Sigmoid colon (tissue), 7 donors: ENCODE measurements around the gene CELA2B. TPM values are rescaled to one million over a fixed set of nuclear protein-coding genes. Genes with fewer than 3 reads are reported as not detected.

Source experiments
- DNase-seq: peaks from one replicate; pipeline ENCODE4 v3.0.0-alpha.2; 2019
- H3K27ac ChIP-seq, 4 donors: fragments of 200-600 bp; sonication (generic); one replicate each; pipeline ENCODE4 v1.5.1; 2016 to 2019; ENCODE audit warnings: mild to moderate bottlenecking in 1 of 4
- H3K27me3 ChIP-seq, 3 donors: fragments of 200-600 bp; sonication (generic); one replicate each; pipeline ENCODE4 v1.5.1; 2019; ENCODE audit warnings: mild to moderate bottlenecking in 1 of 3
- H3K36me3 ChIP-seq, 4 donors: fragments of 200-600 bp; sonication (generic); one replicate each; pipeline ENCODE4 v1.5.1; 2016 to 2019
- H3K4me1 ChIP-seq, 4 donors: fragments of 200-600 bp; sonication (generic); one replicate each; pipeline ENCODE4 v1.5.1; 2017 to 2019
- H3K4me3 ChIP-seq, 4 donors: fragments of 200-600 bp; sonication (generic); one replicate each; pipeline ENCODE4 v1.5.1; 2017 to 2019; ENCODE audit warnings: mild to moderate bottlenecking in 2 of 4, moderate library complexity in 1 of 4
- H3K9me3 ChIP-seq, 4 donors: fragments of 200-600 bp in 3 of 4; sonication (generic) in 3 of 4; one replicate each; pipeline versions ENCODE4 v1.5.1 to v1.6.1; 2013 to 2019
- CTCF ChIP-seq, 4 experiments: fragments of 450-650 bp in 3 of 4; fragments of 200-600 bp in 1 of 4; IDR thresholded peaks; one replicate each; pipeline ENCODE4 v1.5.1; 2016 to 2019; ENCODE audit warnings: antibody characterized with exemption in 4 of 4, mild to moderate bottlenecking in 3 of 4, moderate library complexity in 2 of 4
- EP300 ChIP-seq, 4 donors: sonication (generic); formaldehyde crosslinking; IDR thresholded peaks; one replicate each; pipeline ENCODE4 v1.6.1; 2017; ENCODE audit warnings: antibody characterized with exemption in 4 of 4
- POLR2A ChIP-seq, 2 donors: fragments of 450-650 bp; IDR thresholded peaks; one replicate each; pipeline ENCODE4 v1.6.1; 2016; ENCODE audit warnings: antibody characterized with exemption in 2 of 2, mild to moderate bottlenecking in 2 of 2, moderate library complexity in 2 of 2
- POLR2AphosphoS5 ChIP-seq, 4 donors: sonication (generic); formaldehyde crosslinking; IDR thresholded peaks; one replicate each; pipeline ENCODE4 v1.6.1; 2017; ENCODE audit warnings: antibody characterized with exemption in 4 of 4
- WGBS, 2 donors: extraction: QIAGEN DNeasy Blood & Tissue Kit; methylation state at CpG; one replicate each; pipeline ENCODE4 v1.1.7; 2013; 5-methylcytosine and 5-hydroxymethylcytosine counted together
- intact Hi-C: fragments of 100-400 bp; cut with DNase I; formaldehyde crosslinking; loops from one replicate; pipeline ENCODE4 v1.15.1; 2023
- polyA plus RNA-seq, 3 donors: library from polyadenylated mRNA; stranded (reverse); fragments of 200-250 nt; gene quantifications; one replicate each; pipeline ENCODE4 v1.2.3, GENCODE V29; 2013
- total RNA-seq, 4 donors: library from RNA; depleted of rRNA; stranded (reverse); fragments of >200 nt; gene quantifications; one replicate each; pipeline ENCODE4 v1.1.0, GENCODE V29; 2016
- donor health status: healthy with polysubstance abuse.
- donor health status: Bipolar disorder and iron deficiency.
- donor health status: healthy.

The CELA2B gene
- total and polyA plus RNA-seq, 7 donors = not detected

- TF ChIP-seq CTCF (IDR thresholded peaks at IDR 0.05) = no peak
- no peak for TF ChIP-seq EP300 (IDR thresholded peaks at IDR 0.05)
- no peak for TF ChIP-seq POLR2A (IDR thresholded peaks at IDR 0.05)
- TF ChIP-seq POLR2AphosphoS5 (IDR thresholded peaks at IDR 0.05) = no peak
- Histone ChIP-seq H3K27me3 (no peaks in the 10 kb centered on the region), H3K4me1 (peaks cover 0 to 41% (median 32%) of the 10 kb centered on the region in 4 donors), H3K27ac (peak overlapping the region; percentile 97 to 100 (median 98)), H3K36me3 (no peaks in the 10 kb centered on the region), H3K4me3 (peak overlapping the region; percentile 61 to 93 (median 77)), H3K9me3 (no peaks in the 10 kb centered on the region)
- intact Hi-C loops = loop anchor here (5.0 to 10.0 kb wide), 3 partner anchors 111 to 1531 kb away; partner anchors contain the start of genes SDHB and TMEM51
- WGBS, 2 donors = 38 to 42% methylated on average over 18 of the region's 18 CpGs
- DNase-seq = no peak
Observed at GRCh38 chr1:15523104-15524020, 47.5 kb downstream of the CELA2B start.

- H3K4me3 ChIP-seq = peak within 1 kb of the TSS; percentile 61 to 93 (median 77)
- 0 to 1% methylated on average over 27 of the region's 27 CpGs for WGBS, 2 donors
Observed at GRCh38 chr1:15524021-15524282, 48.0 kb downstream of the CELA2B start, which contains the start of gene CASP9. Gene CASP9 (minus strand): TSS chr1:15524215. CDS start chr1:15524200, 15 bp downstream.

GRCh38 chr1:15524283-15525049, 48.6 kb downstream of the CELA2B start:
- intact Hi-C loops = loop anchor here (5.0 to 10.0 kb wide), 4 partner anchors 93 to 1530 kb away; partner anchors contain the start of genes DDI2, SDHB and TMEM51
- no peak for TF ChIP-seq CTCF (IDR thresholded peaks at IDR 0.05)
- TF ChIP-seq POLR2A (IDR thresholded peaks at IDR 0.05) = no peak
- TF ChIP-seq EP300 (IDR thresholded peaks at IDR 0.05) = peak in 3 of 4 donors; percentile 65 to 75 (median 67)
- peak in 3 of 4 donors; percentile 23 to 33 (median 24) for TF ChIP-seq POLR2AphosphoS5 (IDR thresholded peaks at IDR 0.05)
- peaks cover 0 to 41% (median 33%) of the 10 kb centered on the region in 4 donors for H3K4me1 ChIP-seq
- H3K27me3 ChIP-seq = no peaks in the 10 kb centered on the region
- peak overlapping the region; percentile 61 to 93 (median 77) for H3K4me3 ChIP-seq
- H3K27ac ChIP-seq = peak overlapping the region; percentile 97 to 100 (median 98)
- H3K9me3 ChIP-seq = no peaks in the 10 kb centered on the region
- WGBS, 2 donors = 2% methylated on average over 87 to 88 of the region's 88 CpGs
- H3K36me3 ChIP-seq = peaks cover 0 to 5% (median 0%) of the 10 kb centered on the region in 4 donors
- peak; percentile 100 for DNase-seq

More at GRCh38 chr1:15524021-15524282, 48.0 kb downstream of the CELA2B start, which contains the start of gene CASP9:
- Histone ChIP-seq H3K9me3 (no peaks in the 10 kb centered on the region), H3K27me3 (no peaks in the 10 kb centered on the region), H3K4me1 (peaks cover 0 to 41% (median 33%) of the 10 kb centered on the region in 4 donors), H3K36me3 (no peaks in the 10 kb centered on the region), H3K27ac (peak within 1 kb of the TSS; percentile 97 to 100 (median 98))
- intact Hi-C loops = loop anchor here (5.0 to 10.0 kb wide), 3 partner anchors 112 to 1531 kb away; partner anchors contain the start of genes SDHB and TMEM51
- DNase-seq = no peak
- TF ChIP-seq POLR2AphosphoS5 (IDR thresholded peaks at IDR 0.05) (peak; percentile 78 to 89 (median 84)), EP300 (IDR thresholded peaks at IDR 0.05) (no peak), CTCF (IDR thresholded peaks at IDR 0.05) (no peak), POLR2A (IDR thresholded peaks at IDR 0.05) (peak; percentile 20 to 31)
